Erythroblast (primary cell): ENCODE measurements around the gene LRRC14B.

ENCODE experiments used
- GATA1 ChIP-seq: IDR thresholded peaks from 2 replicates; pipeline ENCODE4 v1.6.1; 2011; ENCODE audit warnings: low read depth, mild to moderate bottlenecking, control low read depth, low read length, moderate library complexity
- POLR2A ChIP-seq: IDR thresholded peaks from 2 replicates; pipeline ENCODE4 v1.6.1; 2011; ENCODE audit warnings: mild to moderate bottlenecking, low read length

- no peak for TF ChIP-seq POLR2A
- TF ChIP-seq GATA1: no peak
These were observed 5.9 kb upstream of the LRRC14B start for GRCh38 chr5:185095-186070.
